NCI-H2107 (cell line): ENCODE results near the gene HDAC7.
A peak's percentile ranks its signal among the peaks of the same experiment; 100 is the strongest.
"Not testable (repeated sequence)": the region's sequence is repeated elsewhere in the genome, so short reads cannot be mapped to it uniquely, and the experiment has no call there.

Source experiments
- DNase-seq: peaks from one replicate; lab custom pipeline; 2025; lab: John Stamatoyannopoulos, UW

The HDAC7 gene

GRCh38 chr12:47812797-47813510 is 6.7 kb downstream of the HDAC7 start:
- DNase-seq, result no peak

- no peak for DNase-seq
These were observed 7.9 kb downstream of the HDAC7 start for GRCh38 chr12:47811581-47812484.

GRCh38 chr12:47811072-47811396 is 8.7 kb downstream of the HDAC7 start:
- no peak for DNase-seq

GRCh38 chr12:47809518-47809917 is 10.2 kb downstream of the HDAC7 start:
- not testable (repeated sequence) for DNase-seq

- no peak for DNase-seq
These were observed 10.9 kb downstream of the HDAC7 start for GRCh38 chr12:47808574-47809365.

GRCh38 chr12:47808050-47808449 is 11.7 kb downstream of the HDAC7 start:
- DNase-seq, result no peak

- DNase-seq, result no peak
These were observed 12.4 kb downstream of the HDAC7 start for GRCh38 chr12:47807338-47807737.

GRCh38 chr12:47805417-47805816 is 14.3 kb downstream of the HDAC7 start:
- DNase-seq, result no peak

- no peak for DNase-seq
These were observed 15.5 kb downstream of the HDAC7 start for GRCh38 chr12:47804171-47804570.

- DNase-seq, result no peak
These were observed 16.4 kb downstream of the HDAC7 start for GRCh38 chr12:47803191-47803875.

GRCh38 chr12:47802312-47802711 is 17.4 kb downstream of the HDAC7 start:
- no peak for DNase-seq

- no peak for DNase-seq
These were observed 17.8 kb downstream of the HDAC7 start for GRCh38 chr12:47801904-47802246.

- DNase-seq, result no peak
These were observed 18.4 kb downstream of the HDAC7 start for GRCh38 chr12:47801170-47801903.

- DNase-seq, result no peak
These were observed 19.1 kb downstream of the HDAC7 start for GRCh38 chr12:47800582-47800981.

GRCh38 chr12:47799357-47799955 is 20.2 kb downstream of the HDAC7 start:
- DNase-seq, result no peak

GRCh38 chr12:47798382-47798948 is 21.2 kb downstream of the HDAC7 start:
- no peak for DNase-seq

GRCh38 chr12:47797441-47797840 is 22.3 kb downstream of the HDAC7 start:
- peak; percentile 38 for DNase-seq

GRCh38 chr12:47795814-47796411 is 23.8 kb downstream of the HDAC7 start:
- DNase-seq, result no peak

GRCh38 chr12:47795121-47795813 is 24.4 kb downstream of the HDAC7 start:
- DNase-seq, result no peak

- no peak for DNase-seq
These were observed 25.0 kb downstream of the HDAC7 start for GRCh38 chr12:47794679-47795078.
